HG03378 (cell line): Measurements from ENCODE around the gene SYNPO2L.

Source experiments
- ATAC-seq: cut with Tn5 transposase; IDR thresholded peaks from one replicate; pipeline ENCODE4 v1.9.1; 2021; ENCODE audit warnings: mild to moderate bottlenecking, moderate library complexity; ENCODE audit not compliant: unreplicated experiment

SYNPO2L gene

GRCh38 chr10:73648975-73649829 is 6.6 kb downstream of the SYNPO2L start:
- ATAC-seq, result no peak

- ATAC-seq, result no peak
Measured at GRCh38 chr10:73647875-73648651, 7.8 kb downstream of the SYNPO2L start.

- ATAC-seq, result no peak
Measured at GRCh38 chr10:73647211-73647874, 8.5 kb downstream of the SYNPO2L start.

- ATAC-seq, result no peak
Measured at GRCh38 chr10:73646598-73647041, 9.2 kb downstream of the SYNPO2L start.

GRCh38 chr10:73645251-73645650 is 10.6 kb downstream of the SYNPO2L start:
- ATAC-seq, result no peak

- no peak for ATAC-seq
Measured at GRCh38 chr10:73644767-73645166, 11.1 kb downstream of the SYNPO2L start.

- peak; percentile 80 for ATAC-seq
Measured at GRCh38 chr10:73644015-73644743, 11.7 kb downstream of the SYNPO2L start.

- ATAC-seq, result no peak
Measured at GRCh38 chr10:73643362-73643761, 12.5 kb downstream of the SYNPO2L start.

GRCh38 chr10:73641328-73642060 is 14.3 kb downstream of the SYNPO2L start, which contains the start of gene MYOZ1:
Gene MYOZ1 (minus strand): TSS chr10:73641474. CDS start chr10:73640017, 1,457 bp downstream.
- no peak for ATAC-seq

- ATAC-seq, result no peak
Measured at GRCh38 chr10:73639286-73639685, 16.5 kb downstream of the SYNPO2L start.

GRCh38 chr10:73635781-73636180 is 20.0 kb downstream of the SYNPO2L start:
- ATAC-seq, result no peak

GRCh38 chr10:73634421-73634820 is 21.4 kb downstream of the SYNPO2L start:
- no peak for ATAC-seq

GRCh38 chr10:73629165-73629564 is 26.7 kb downstream of the SYNPO2L start:
- no peak for ATAC-seq

GRCh38 chr10:73628405-73628804 is 27.4 kb downstream of the SYNPO2L start:
- no peak for ATAC-seq

- no peak for ATAC-seq
Measured at GRCh38 chr10:73627300-73627699, 28.5 kb downstream of the SYNPO2L start.

GRCh38 chr10:73625884-73626752 is 29.7 kb downstream of the SYNPO2L start:
- ATAC-seq, result peak; percentile 98

- peak; percentile 12 for ATAC-seq
Measured at GRCh38 chr10:73625004-73625883, 30.6 kb downstream of the SYNPO2L start.

- ATAC-seq, result no peak
Measured at GRCh38 chr10:73623056-73623455, 32.8 kb downstream of the SYNPO2L start.
